Hepatocyte (in vitro differentiated cells): Measurements from ENCODE around the gene EFCAB7.

ENCODE experiments used
- EZH2 ChIP-seq: fragments of 200-600 bp; sonication (generic); IDR thresholded peaks from 2 replicates; pipeline ENCODE4 v1.6.1; 2016; ENCODE audit warnings: antibody characterized with exemption, mild to moderate bottlenecking, borderline replicate concordance
- EZH2phosphoT487 ChIP-seq: fragments of 200-600 bp; sonication (generic); IDR thresholded peaks from one replicate; pipeline ENCODE4 v1.6.1; 2018; ENCODE audit warnings: antibody characterized with exemption, mild to moderate bottlenecking, low read depth, moderate library complexity; ENCODE audit not compliant: unreplicated experiment, severe bottlenecking
- TF ChIP-seq, protein P1 (sequence below): fragments of 200-600 bp; sonication (generic); IDR thresholded peaks from 2 replicates; pipeline ENCODE4 v1.5.1; 2016; ENCODE audit warnings: antibody characterized with exemption, mild to moderate bottlenecking; ENCODE audit not compliant: poor library complexity

DNA sequence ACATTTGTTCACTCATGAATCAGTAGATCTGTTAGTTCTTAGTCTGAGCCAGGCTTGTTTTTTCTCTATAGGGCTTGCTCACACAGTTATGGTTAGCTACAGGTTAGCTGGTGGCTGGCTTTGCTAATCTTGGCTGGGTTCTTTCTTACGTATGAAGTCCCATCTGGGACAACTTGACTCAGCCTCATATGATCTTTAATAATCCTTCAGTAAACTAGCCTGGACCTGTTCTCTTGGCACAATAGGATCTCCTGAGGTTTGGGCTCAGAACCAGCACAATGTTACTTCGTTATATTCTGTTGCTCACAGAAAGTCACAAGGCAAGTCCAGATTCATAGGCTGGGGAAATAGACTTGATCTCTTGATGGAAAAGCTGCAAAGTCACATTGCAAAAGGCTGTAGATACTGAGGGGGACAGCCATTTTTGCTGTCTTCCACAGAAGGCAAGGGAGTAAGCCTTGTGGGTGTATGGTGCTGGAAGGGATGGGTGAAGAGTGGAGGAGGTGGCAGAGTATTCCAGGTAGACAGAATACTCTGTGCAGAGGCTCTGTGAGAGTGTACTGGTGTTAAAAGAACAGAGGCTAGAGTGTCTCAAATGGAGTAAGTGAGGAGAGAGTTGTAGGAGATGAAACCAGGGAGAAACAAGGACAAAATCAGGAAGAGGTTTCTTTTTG is 24.4 kb downstream of the EFCAB7 start:
- TF ChIP-seq, protein P1, sequence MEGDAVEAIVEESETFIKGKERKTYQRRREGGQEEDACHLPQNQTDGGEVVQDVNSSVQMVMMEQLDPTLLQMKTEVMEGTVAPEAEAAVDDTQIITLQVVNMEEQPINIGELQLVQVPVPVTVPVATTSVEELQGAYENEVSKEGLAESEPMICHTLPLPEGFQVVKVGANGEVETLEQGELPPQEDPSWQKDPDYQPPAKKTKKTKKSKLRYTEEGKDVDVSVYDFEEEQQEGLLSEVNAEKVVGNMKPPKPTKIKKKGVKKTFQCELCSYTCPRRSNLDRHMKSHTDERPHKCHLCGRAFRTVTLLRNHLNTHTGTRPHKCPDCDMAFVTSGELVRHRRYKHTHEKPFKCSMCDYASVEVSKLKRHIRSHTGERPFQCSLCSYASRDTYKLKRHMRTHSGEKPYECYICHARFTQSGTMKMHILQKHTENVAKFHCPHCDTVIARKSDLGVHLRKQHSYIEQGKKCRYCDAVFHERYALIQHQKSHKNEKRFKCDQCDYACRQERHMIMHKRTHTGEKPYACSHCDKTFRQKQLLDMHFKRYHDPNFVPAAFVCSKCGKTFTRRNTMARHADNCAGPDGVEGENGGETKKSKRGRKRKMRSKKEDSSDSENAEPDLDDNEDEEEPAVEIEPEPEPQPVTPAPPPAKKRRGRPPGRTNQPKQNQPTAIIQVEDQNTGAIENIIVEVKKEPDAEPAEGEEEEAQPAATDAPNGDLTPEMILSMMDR: no peak
- TF ChIP-seq EZH2phosphoT487 (no peak), EZH2 (no peak)
